HepG2 (cell line): ENCODE data around the gene ST3GAL2. TPM values are rescaled to one million over a fixed set of nuclear protein-coding genes. Genes with fewer than 3 reads are reported as not detected.

Source experiments
- ATAC-seq: fragments of 200-7000 bp; cut with Tn5 transposase; 3 replicates; pipeline ENCODE4 v1.9.1; 2020; ENCODE audit warnings: mild to moderate bottlenecking, moderate library complexity
- BruUV-seq: library from RNA; stranded (reverse); fragments of 400-500 nt; replicated peaks from 2 replicates; lab custom pipeline; 2021; lab: Mats Ljungman, UMichigan
- CTCF ChIA-PET: fragments of 300-600 bp; formaldehyde crosslinking; extraction: SDS; loops from one replicate; lab custom pipeline; 2021; ENCODE audit warnings: low total read pairs, inconsistent platforms, low intra/inter-chr PET ratio; lab: Yijun Ruan, JAX
- POLR2A ChIA-PET: fragments of 350-600 bp; sonication (Branson Sonifier 250); formaldehyde crosslinking; loops from one replicate; lab custom pipeline; 2020; ENCODE audit warnings: antibody characterized with exemption, inconsistent platforms; lab: Yijun Ruan, JAX
- DNase-seq: peaks from one replicate; pipeline ENCODE4 v3.0.0-alpha.2; 2015; ENCODE audit warnings: low spot score
- FAIRE-seq: peaks from 3 replicates; lab custom pipeline; 2011; peaks lifted over from hg19 to GRCh38; lab: Jason Lieb, UNC
- H2AFZ ChIP-seq: one replicate; pipeline ENCODE4 v1.6.1; 2011; ENCODE audit warnings: low read length, inconsistent platforms
- H3K27ac ChIP-seq: fragments of 300-600 bp; 3 replicates; pipeline ENCODE4 v1.8.0; 2011; ENCODE audit warnings: mixed run types, mild to moderate bottlenecking, mixed read lengths, low read length, inconsistent platforms; ENCODE audit not compliant: insufficient read depth; ENCODE audit errors: extremely low read length
- H3K27me3 ChIP-seq, 2 experiments: fragments of 200-600 bp in 1 of 2; 2 replicates in 1 of 2; 3 replicates in 1 of 2; pipeline versions ENCODE4 v1.6.0 to v1.8.0; 2011; ENCODE audit warnings: low read length in 2 of 2, mild to moderate bottlenecking in 2 of 2, moderate library complexity in 2 of 2, inconsistent platforms in 1 of 2; ENCODE audit not compliant: insufficient read depth in 2 of 2, control insufficient read depth in 1 of 2
- H3K36me3 ChIP-seq, 2 experiments: fragments of 200-600 bp in 1 of 2; replicated peaks in 1 of 2; 2 replicates in 1 of 2; 3 replicates in 1 of 2; pipeline versions ENCODE4 v1.5.1 to v1.8.0; 2011; ENCODE audit warnings: low read length in 2 of 2, inconsistent platforms in 1 of 2; ENCODE audit not compliant: insufficient read depth in 2 of 2, control insufficient read depth in 1 of 2
- H3K4me1 ChIP-seq: 2 replicates; pipeline ENCODE4 v1.5.1; 2012; ENCODE audit warnings: low read length, inconsistent platforms; ENCODE audit not compliant: insufficient read depth
- H3K4me2 ChIP-seq: 2 replicates; pipeline ENCODE4 v1.6.0; 2011; ENCODE audit warnings: low read depth, low read length, inconsistent platforms
- H3K4me3 ChIP-seq, 3 experiments: fragments of 200-600 bp in 1 of 3; sonication (generic), shearing (Covaris generic) in 1 of 3; replicated peaks in 1 of 3; 2 replicates each; pipeline ENCODE4 v1.5.1; 2011 to 2016; ENCODE audit warnings: low read length in 3 of 3, inconsistent platforms in 2 of 3, low read depth in 2 of 3, mild to moderate bottlenecking in 2 of 3, control low read depth in 1 of 3, mixed read lengths in 1 of 3; ENCODE audit not compliant: insufficient read depth in 1 of 3
- H3K79me2 ChIP-seq: one replicate; pipeline ENCODE4 v1.6.1; 2011; ENCODE audit warnings: low read length, inconsistent platforms; ENCODE audit not compliant: insufficient read depth
- H3K9ac ChIP-seq: 2 replicates; pipeline ENCODE4 v1.6.0; 2011; ENCODE audit warnings: mild to moderate bottlenecking, low read depth, low read length, inconsistent platforms; ENCODE audit not compliant: insufficient read depth
- H3K9me3 ChIP-seq: 2 replicates; pipeline ENCODE4 v1.5.1; 2012; ENCODE audit warnings: mild to moderate bottlenecking, low read length
- H4K20me1 ChIP-seq: 2 replicates; pipeline ENCODE4 v1.6.0; 2011; ENCODE audit warnings: inconsistent platforms, mild to moderate bottlenecking, low read length, moderate library complexity; ENCODE audit not compliant: insufficient read depth
- FOXO4 ChIP-seq: sonication (generic); formaldehyde crosslinking; conservative IDR thresholded peaks from 2 replicates; pipeline ENCODE4 v1.8.1; 2023; ENCODE audit warnings: missing genetic modification reagents
- NPAS2 ChIP-seq: sonication (generic); formaldehyde crosslinking; IDR thresholded peaks from 2 replicates; pipeline ENCODE4 v1.8.0; 2022; ENCODE audit warnings: mild to moderate bottlenecking, missing genetic modification reagents, borderline replicate concordance
- ZNF431 ChIP-seq: sonication (generic); formaldehyde crosslinking; IDR thresholded peaks from 2 replicates; pipeline ENCODE4 v1.9.0; 2022; ENCODE audit warnings: missing genetic modification reagents, low read depth, mild to moderate bottlenecking, borderline replicate concordance
- ZNF710 ChIP-seq: sonication (generic); formaldehyde crosslinking; IDR thresholded peaks from 2 replicates; pipeline ENCODE4 v1.5.0; 2020; ENCODE audit warnings: mild to moderate bottlenecking, missing genetic modification reagents, borderline replicate concordance
- ZNF781 ChIP-seq: sonication (generic); formaldehyde crosslinking; IDR thresholded peaks from 2 replicates; pipeline ENCODE4 v1.5.1; 2020; ENCODE audit warnings: borderline replicate concordance, mild to moderate bottlenecking, missing genetic modification reagents; ENCODE audit errors: not compliant biosample characterization
- WGBS: methylation state at CpG from one replicate; pipeline ENCODE4 v1.1.6; 2017; ENCODE audit warnings: low lambda C conversion rate; 5-methylcytosine and 5-hydroxymethylcytosine counted together
- in situ Hi-C: cut with HindIII; loops from 2 replicates; pipeline ENCODE4 v1.10.0; 2017; ENCODE audit warnings: low pct_unique_long_range_greater_than_20kb; ENCODE audit not compliant: extremely low pct_ligation_motif_present
- intact Hi-C: fragments of 100-400 bp; cut with micrococcal nuclease; formaldehyde crosslinking; loops from one replicate; pipeline ENCODE4 v1.10.0; 2022; ENCODE audit not compliant: unreplicated experiment
- polyA plus RNA-seq, 8 experiments: library from polyadenylated mRNA; depleted of rRNA in 3 of 8; stranded (reverse) in 7 of 8; unstranded in 1 of 8; fragments of >200 nt; fragmentation: Illumina TruSeq in 4 of 8; extraction: Trizol in 4 of 8; gene quantifications; 2 replicates each; pipeline versions ENCODE4 v1.2.1 to v1.2.3, GENCODE V29; 2011 to 2016; ENCODE audit warnings: low read depth in 4 of 8, missing spikeins in 1 of 8, mixed read lengths in 1 of 8; ENCODE audit not compliant: insufficient read depth in 1 of 8
- total RNA-seq, 5 experiments: library from RNA; depleted of rRNA; stranded (reverse); fragments of >200 nt; fragmentation: Illumina TruSeq; extraction: Trizol; gene quantifications; 2 replicates each; pipeline ENCODE4 v1.2.3, GENCODE V29; 2016; ENCODE audit warnings: low read depth in 1 of 5

Gene ST3GAL2
- total and polyA plus RNA-seq, 2 of the 13 experiments (the other 11 are each of a cell fraction or from before 2014, with no cell fraction given): 16.3 to 24.9 TPM

- no peak for TF ChIP-seq ZNF431 (CRISPR knock-in tag)
- TF ChIP-seq NPAS2 (CRISPR knock-in tag): no peak
Measured at GRCh38 chr16:70345840-70346239, 93.1 kb downstream of the ST3GAL2 start (continued).

- in situ Hi-C loops: no loop called here
- no TSS peak for BruUV-seq
- ATAC-seq: no peak
Measured at GRCh38 chr16:70342016-70342415, 96.9 kb downstream of the ST3GAL2 start.

More at GRCh38 chr16:70342016-70342415, 96.9 kb downstream of the ST3GAL2 start:
- Histone ChIP-seq H3K27ac (no peak overlapping the region), H4K20me1 (no peaks in the 10 kb centered on the region), H2AFZ (no peak overlapping the region), H3K9me3 (no peaks in the 10 kb centered on the region), H3K79me2 (peaks cover 12% of the 10 kb centered on the region), H3K27me3 (no peaks in the 10 kb centered on the region; a peak in 1 of 5 replicates), H3K4me2 (no peak overlapping the region), H3K36me3 (no peaks in the 10 kb centered on the region), H3K9ac (no peak overlapping the region), H3K4me1 (peaks cover 14% of the 10 kb centered on the region), H3K4me3 (no peak overlapping the region)
- FAIRE-seq: no peak
- WGBS: 93% methylated on average over 3 of the region's 3 CpGs
- POLR2A ChIA-PET: no interaction called here
- no peak for DNase-seq
- TF ChIP-seq ZNF710 (CRISPR knock-in tag): no peak
- no peak for TF ChIP-seq ZNF781 (CRISPR knock-in tag)
- TF ChIP-seq FOXO4 (CRISPR knock-in tag): 0 out of 2 replicates have a peak, but pooled peaks have one; percentile 55
- intact Hi-C loops: no loop called here
- CTCF ChIA-PET: no interaction called here
